Uterus (tissue), 4 donors: ENCODE results near the gene ANP32E. TPM values are rescaled to one million over a fixed set of nuclear protein-coding genes. Genes with fewer than 3 reads are reported as not detected.

ENCODE experiments used
- DNase-seq, 2 donors: peaks; one replicate each; pipeline ENCODE4 v3.0.0-alpha.2; 2019 to 2020
- H3K27ac ChIP-seq, 2 donors: fragments of 200-600 bp; sonication (generic); 1 replicate in 1 of 2; 2 replicates in 1 of 2; pipeline ENCODE4 v1.5.1; 2016 to 2018
- H3K27me3 ChIP-seq, 2 donors: fragments of 200-600 bp; sonication (generic); one replicate each; pipeline ENCODE4 v1.5.1; 2018 to 2019; ENCODE audit warnings: control low read depth in 1 of 2
- H3K36me3 ChIP-seq, 2 donors: fragments of 200-600 bp; sonication (generic); one replicate each; pipeline ENCODE4 v1.5.1; 2019; ENCODE audit warnings: control low read depth in 1 of 2
- H3K4me1 ChIP-seq, 2 donors: fragments of 200-600 bp; sonication (generic); one replicate each; pipeline ENCODE4 v1.5.1; 2018 to 2019; ENCODE audit warnings: control low read depth in 1 of 2
- H3K4me3 ChIP-seq, 2 donors: fragments of 200-600 bp; sonication (generic); 1 replicate in 1 of 2; 2 replicates in 1 of 2; pipeline ENCODE4 v1.5.1; 2018 to 2019; ENCODE audit warnings: mild to moderate bottlenecking in 1 of 2
- H3K9me3 ChIP-seq, 2 donors: fragments of 200-600 bp; sonication (generic); one replicate each; pipeline ENCODE4 v1.5.1; 2019; ENCODE audit warnings: control low read depth in 1 of 2
- CTCF ChIP-seq, 4 experiments: fragments of 200-600 bp in 2 of 4; fragments of 450-650 bp in 2 of 4; sonication (generic) in 2 of 4; IDR thresholded peaks; one replicate each; pipeline ENCODE4 v1.5.1; 2016 to 2019; ENCODE audit warnings: antibody characterized with exemption in 4 of 4, mild to moderate bottlenecking in 2 of 4, moderate library complexity in 1 of 4
- POLR2A ChIP-seq, 2 donors: fragments of 450-650 bp; IDR thresholded peaks; one replicate each; pipeline ENCODE4 v1.6.1; 2016; ENCODE audit warnings: antibody characterized with exemption in 2 of 2, mild to moderate bottlenecking in 1 of 2, moderate library complexity in 1 of 2
- intact Hi-C: fragments of 100-400 bp; cut with DNase I; formaldehyde crosslinking; loops from one replicate; pipeline ENCODE4 v1.15.1; 2023; ENCODE audit warnings: low total_unique reads
- total RNA-seq, 4 donors: library from RNA; depleted of rRNA in 3 of 4; stranded (reverse); fragments of >200 nt in 3 of 4; gene quantifications; one replicate each; pipeline versions ENCODE4 v1.1.0 to v1.2.4, GENCODE V29; 2014 to 2023
- donor health status: DM: yes; HTN: yes; CAD: no.

The ANP32E gene
- total RNA-seq, 4 donors from 2014 or later, result 1.3 to 55.1 (median 38.6) TPM

- peak within 1 kb of the TSS; percentile 93 for H3K27ac ChIP-seq
- DNase-seq, result peak; percentile 94 to 96
- peak within 1 kb of the TSS; percentile 94 to 98 for H3K4me3 ChIP-seq
- H3K4me1 ChIP-seq, result no peaks in the 10 kb centered on the region
- intact Hi-C loops, result no loop called here
- no peaks in the 10 kb centered on the region for H3K9me3 ChIP-seq
- TF ChIP-seq CTCF (IDR thresholded peaks at IDR 0.05), result peak in 2 of 4 experiments; percentile 5 to 26
- TF ChIP-seq POLR2A (IDR thresholded peaks at IDR 0.05), result peak; percentile 52 to 71
- no peaks in the 10 kb centered on the region for H3K27me3 ChIP-seq
- no peaks in the 10 kb centered on the region for H3K36me3 ChIP-seq
These were observed 32.9 kb upstream of the ANP32E start, which contains the start of gene APH1A for GRCh38 chr1:150268705-150269403. Gene APH1A, minus strand, starts transcription at chr1:150269016. Its CDS starts 206 bp downstream, at chr1:150268810.

GRCh38 chr1:150268340-150268704 lies 32.4 kb upstream of the ANP32E start:
- TF ChIP-seq POLR2A (IDR thresholded peaks at IDR 0.05) (no peak), CTCF (IDR thresholded peaks at IDR 0.05) (no peak)
- Histone ChIP-seq H3K36me3 (no peaks in the 10 kb centered on the region), H3K27me3 (no peaks in the 10 kb centered on the region), H3K4me3 (peak overlapping the region; percentile 94 to 98), H3K27ac (peak overlapping the region; percentile 93), H3K9me3 (no peaks in the 10 kb centered on the region), H3K4me1 (no peaks in the 10 kb centered on the region)
- no peak for DNase-seq
- intact Hi-C loops, result no loop called here

- Histone ChIP-seq H3K4me3 (peak overlapping the region; percentile 94 to 98), H3K9me3 (no peaks in the 10 kb centered on the region), H3K27me3 (no peaks in the 10 kb centered on the region), H3K27ac (peak overlapping the region; percentile 93), H3K36me3 (no peaks in the 10 kb centered on the region), H3K4me1 (no peaks in the 10 kb centered on the region)
- TF ChIP-seq POLR2A (IDR thresholded peaks at IDR 0.05) (no peak), CTCF (IDR thresholded peaks at IDR 0.05) (no peak)
- no peak for DNase-seq
- intact Hi-C loops, result no loop called here
These were observed 32.0 kb upstream of the ANP32E start for GRCh38 chr1:150267896-150268295.

GRCh38 chr1:150263549-150263948 lies 27.6 kb upstream of the ANP32E start:
- H3K36me3 ChIP-seq, result no peaks in the 10 kb centered on the region
- H3K27me3 ChIP-seq, result no peaks in the 10 kb centered on the region
- H3K9me3 ChIP-seq, result no peaks in the 10 kb centered on the region
- no peak for DNase-seq
- H3K4me3 ChIP-seq, result no peak overlapping the region
- no peak overlapping the region for H3K27ac ChIP-seq
- TF ChIP-seq POLR2A (IDR thresholded peaks at IDR 0.05) (no peak), CTCF (IDR thresholded peaks at IDR 0.05) (no peak)
- H3K4me1 ChIP-seq, result no peaks in the 10 kb centered on the region
- intact Hi-C loops, result no loop called here

- no peaks in the 10 kb centered on the region for H3K4me1 ChIP-seq
- no peaks in the 10 kb centered on the region for H3K36me3 ChIP-seq
- no peak overlapping the region for H3K4me3 ChIP-seq
- H3K9me3 ChIP-seq, result no peaks in the 10 kb centered on the region
- no peaks in the 10 kb centered on the region for H3K27me3 ChIP-seq
- intact Hi-C loops, result no loop called here
- no peak for DNase-seq
- TF ChIP-seq POLR2A (IDR thresholded peaks at IDR 0.05) (no peak), CTCF (IDR thresholded peaks at IDR 0.05) (no peak)
- no peak overlapping the region for H3K27ac ChIP-seq
These were observed 26.7 kb upstream of the ANP32E start for GRCh38 chr1:150262388-150263320.
